SU-DHL-6 (cell line): ENCODE measurements around the gene ADARB2.

ENCODE experiments used
- CTCF ChIP-seq: fragments of 200-600 bp; sonication (generic); IDR thresholded peaks from one replicate; pipeline ENCODE4 v1.5.1; 2017; ENCODE audit warnings: antibody characterized with exemption, mild to moderate bottlenecking, low read length, moderate library complexity; ENCODE audit not compliant: insufficient read depth, poor library complexity, severe bottlenecking
- EZH2phosphoT487 ChIP-seq: fragments of 200-600 bp; sonication (generic), shearing (Covaris generic); conservative IDR thresholded peaks from 2 replicates; pipeline ENCODE4 v1.6.1; 2018; ENCODE audit warnings: mild to moderate bottlenecking, antibody characterized with exemption, low read length, moderate library complexity, mixed read lengths

- no peak for TF ChIP-seq CTCF
- no peak for TF ChIP-seq EZH2phosphoT487
These were observed 456.6 kb downstream of the ADARB2 start for GRCh38 chr10:1280466-1281404.
